Renal cortex interstitium (tissue), 11 donors: ENCODE data around the gene ZNF687. TPM values are rescaled to one million over a fixed set of nuclear protein-coding genes. Genes with fewer than 3 reads are reported as not detected.
"Not testable (repeated sequence)": the region's sequence is repeated elsewhere in the genome, so short reads cannot be mapped to it uniquely, and the experiment has no call there.

Experiments used
- DNase-seq, 11 donors: peaks; one replicate each; pipeline ENCODE4 v3.0.0-alpha.2; 2013; ENCODE audit warnings: low read depth in 9 of 11, low spot score in 4 of 11; ENCODE audit errors: extremely low read depth in 1 of 11
- polyA plus RNA-seq, 3 donors: library from polyadenylated mRNA; unstranded; fragments of 120-200 nt; gene quantifications; one replicate each; pipeline ENCODE4 v1.2.1, GENCODE V29; 2013; ENCODE audit not compliant: insufficient read length in 3 of 3

The ZNF687 gene
- polyA plus RNA-seq, 3 donors = 20.4 to 27.1 (median 25.2) TPM

GRCh38 chr1:151267760-151268159 is 14.3 kb upstream of the ZNF687 start:
- no peak for DNase-seq

GRCh38 chr1:151273924-151274466 is 8.1 kb upstream of the ZNF687 start:
- DNase-seq = no peak

- DNase-seq = not testable (repeated sequence)
Observed at GRCh38 chr1:151275341-151275740, 6.8 kb upstream of the ZNF687 start.

- DNase-seq = no peak
Observed at GRCh38 chr1:151277249-151277648, 4.8 kb upstream of the ZNF687 start.

- peak; percentile 90 to 98 (median 95) for DNase-seq
Observed at GRCh38 chr1:151281225-151281968, 702 bp upstream of the ZNF687 start.

- peak in 4 of 11 donors; percentile 6 to 17 (median 15) for DNase-seq
Observed at GRCh38 chr1:151282883-151283725, 1.0 kb downstream of the ZNF687 start.

- no peak for DNase-seq
Observed at GRCh38 chr1:151284013-151284577, 2.0 kb downstream of the ZNF687 start.

- DNase-seq = no peak
Observed at GRCh38 chr1:151286619-151287340, 4.7 kb downstream of the ZNF687 start.

- DNase-seq = no peak
Observed at GRCh38 chr1:151287341-151287699, 5.2 kb downstream of the ZNF687 start.

- DNase-seq = no peak
Observed at GRCh38 chr1:151287767-151288500, 5.8 kb downstream of the ZNF687 start.

- DNase-seq = no peak
Observed at GRCh38 chr1:151288502-151288901, 6.4 kb downstream of the ZNF687 start.

- DNase-seq = no peak
Observed at GRCh38 chr1:151289080-151289935, 7.2 kb downstream of the ZNF687 start.

- no peak for DNase-seq
Observed at GRCh38 chr1:151289991-151290708, 8.1 kb downstream of the ZNF687 start.

- no peak for DNase-seq
Observed at GRCh38 chr1:151290709-151291303, 8.7 kb downstream of the ZNF687 start.

GRCh38 chr1:151292207-151293030 is 10.3 kb downstream of the ZNF687 start:
- no peak for DNase-seq

GRCh38 chr1:151293093-151293492 is 11.0 kb downstream of the ZNF687 start:
- no peak for DNase-seq
